ENCODE data around the gene IFT43.

IFT43 gene

DNA sequence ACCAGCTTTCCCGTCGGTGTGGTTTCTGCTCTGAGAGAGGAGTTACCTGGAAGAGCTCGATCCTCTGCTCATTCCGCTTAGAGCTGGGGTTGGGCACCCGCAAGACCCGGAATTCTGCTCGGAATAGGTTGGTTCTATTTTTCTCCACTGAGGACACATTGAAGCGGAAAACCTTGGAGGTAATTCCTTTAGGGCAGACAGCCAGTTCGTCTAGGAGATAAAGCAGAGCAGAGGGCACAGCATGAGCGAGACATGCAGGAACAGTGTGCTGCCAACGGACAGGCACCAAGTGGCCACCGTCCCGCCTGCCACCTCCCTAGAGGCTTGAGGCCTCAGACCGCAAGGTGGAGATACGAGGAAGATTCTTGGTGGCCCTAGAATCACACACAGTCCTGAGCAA is 14.1 kb upstream of the IFT43 start:
- TF ChIP-seq, protein P1, sequence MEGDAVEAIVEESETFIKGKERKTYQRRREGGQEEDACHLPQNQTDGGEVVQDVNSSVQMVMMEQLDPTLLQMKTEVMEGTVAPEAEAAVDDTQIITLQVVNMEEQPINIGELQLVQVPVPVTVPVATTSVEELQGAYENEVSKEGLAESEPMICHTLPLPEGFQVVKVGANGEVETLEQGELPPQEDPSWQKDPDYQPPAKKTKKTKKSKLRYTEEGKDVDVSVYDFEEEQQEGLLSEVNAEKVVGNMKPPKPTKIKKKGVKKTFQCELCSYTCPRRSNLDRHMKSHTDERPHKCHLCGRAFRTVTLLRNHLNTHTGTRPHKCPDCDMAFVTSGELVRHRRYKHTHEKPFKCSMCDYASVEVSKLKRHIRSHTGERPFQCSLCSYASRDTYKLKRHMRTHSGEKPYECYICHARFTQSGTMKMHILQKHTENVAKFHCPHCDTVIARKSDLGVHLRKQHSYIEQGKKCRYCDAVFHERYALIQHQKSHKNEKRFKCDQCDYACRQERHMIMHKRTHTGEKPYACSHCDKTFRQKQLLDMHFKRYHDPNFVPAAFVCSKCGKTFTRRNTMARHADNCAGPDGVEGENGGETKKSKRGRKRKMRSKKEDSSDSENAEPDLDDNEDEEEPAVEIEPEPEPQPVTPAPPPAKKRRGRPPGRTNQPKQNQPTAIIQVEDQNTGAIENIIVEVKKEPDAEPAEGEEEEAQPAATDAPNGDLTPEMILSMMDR (IDR thresholded peaks at IDR 0.05; ENCODE audit: low read depth, low read length), result no peak
- no peak for DNase-seq (ENCODE audit: extremely low read depth, low read depth)

DNA sequence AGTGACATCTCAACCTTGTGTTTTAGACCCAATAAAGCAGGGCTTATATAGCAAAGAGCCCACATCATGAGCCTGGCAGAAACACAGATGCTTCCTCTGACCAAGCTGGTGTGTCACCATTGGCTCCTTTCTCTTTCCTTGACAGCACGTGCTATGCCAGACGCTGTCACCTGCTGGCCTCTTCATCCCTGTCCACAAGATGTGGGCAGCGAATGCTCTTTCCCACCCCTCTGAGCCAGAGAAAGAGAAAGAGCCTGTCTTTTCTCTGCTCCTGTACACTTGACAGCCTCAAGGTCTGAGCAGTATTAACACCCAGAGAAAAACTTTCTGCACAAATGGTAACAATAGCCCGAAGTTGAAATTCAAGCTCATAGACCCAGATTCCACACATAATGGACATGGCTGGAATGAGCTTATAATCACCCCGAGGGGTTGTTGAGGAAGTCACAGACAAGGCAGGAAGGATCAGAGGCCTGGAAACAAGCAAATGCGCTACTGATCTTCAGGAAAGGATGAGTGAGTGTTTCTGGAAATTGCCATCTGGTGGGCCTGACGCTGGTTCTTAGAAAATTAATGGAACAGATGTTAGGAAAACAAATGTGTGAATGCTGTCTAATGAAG is 12.7 kb upstream of the IFT43 start:
- no peak for DNase-seq (ENCODE audit: extremely low read depth, low read depth)
- TF ChIP-seq, protein P1 (IDR thresholded peaks at IDR 0.05; ENCODE audit: low read depth, low read length), result no peak

DNA sequence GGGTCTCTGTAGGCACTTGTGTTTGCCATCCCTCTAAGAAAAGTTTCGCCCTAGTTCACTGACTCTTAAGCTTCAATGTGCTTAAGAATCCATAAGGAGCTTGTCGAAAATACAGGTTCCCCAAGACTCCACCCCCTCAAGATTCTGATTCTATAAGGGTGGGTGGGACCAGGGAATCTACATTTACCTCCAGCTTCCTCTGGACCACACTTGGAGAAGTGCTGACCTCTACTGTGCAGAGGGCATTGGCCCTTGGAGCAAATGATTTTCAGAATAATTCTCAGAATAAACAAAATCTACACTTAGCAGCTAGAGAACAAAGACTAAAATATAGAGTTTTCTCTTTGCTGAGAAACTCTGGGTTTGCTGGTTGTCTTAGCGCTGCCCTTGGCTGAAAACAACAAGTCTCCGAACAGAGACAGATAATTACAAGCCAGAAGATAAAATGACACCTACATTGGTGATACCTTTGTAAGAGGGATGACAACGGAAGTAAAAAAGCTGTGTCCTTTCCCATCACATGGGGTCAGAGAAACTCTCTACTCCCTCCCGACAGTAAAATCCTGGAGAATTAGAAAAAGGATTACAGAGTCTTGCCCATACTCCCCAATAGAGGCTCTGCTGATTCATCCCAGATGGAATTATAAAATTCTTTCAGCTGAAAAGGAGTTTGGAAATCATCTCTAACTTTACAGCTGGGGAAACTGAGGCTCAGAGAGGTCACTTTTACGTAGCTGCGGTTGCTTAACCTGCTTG is 8.6 kb upstream of the IFT43 start:
- DNase-seq (ENCODE audit: extremely low read depth, low read depth), result no peak
- TF ChIP-seq, protein P1 (IDR thresholded peaks at IDR 0.05; ENCODE audit: low read depth, low read length), result no peak

DNA sequence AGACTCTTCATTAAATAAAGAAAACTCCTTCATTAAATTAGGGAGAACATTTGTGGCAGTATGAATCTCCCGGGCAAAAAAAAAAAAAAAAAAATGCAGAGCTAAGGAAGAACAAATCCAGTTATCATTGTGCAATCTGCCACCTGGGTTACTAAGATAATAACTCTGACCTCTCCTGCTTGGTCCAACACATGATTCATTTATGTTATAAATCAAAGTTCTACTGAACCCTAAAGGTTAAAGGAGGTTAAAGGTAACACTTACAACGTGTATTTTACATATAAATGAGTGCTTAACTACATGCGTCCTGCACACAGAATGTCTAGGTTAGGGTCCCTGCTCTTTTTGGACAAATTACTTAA is 8.0 kb upstream of the IFT43 start:
- TF ChIP-seq, protein P1 (IDR thresholded peaks at IDR 0.05; ENCODE audit: low read depth, low read length), result no peak
- no peak for DNase-seq (ENCODE audit: extremely low read depth, low read depth)

DNA sequence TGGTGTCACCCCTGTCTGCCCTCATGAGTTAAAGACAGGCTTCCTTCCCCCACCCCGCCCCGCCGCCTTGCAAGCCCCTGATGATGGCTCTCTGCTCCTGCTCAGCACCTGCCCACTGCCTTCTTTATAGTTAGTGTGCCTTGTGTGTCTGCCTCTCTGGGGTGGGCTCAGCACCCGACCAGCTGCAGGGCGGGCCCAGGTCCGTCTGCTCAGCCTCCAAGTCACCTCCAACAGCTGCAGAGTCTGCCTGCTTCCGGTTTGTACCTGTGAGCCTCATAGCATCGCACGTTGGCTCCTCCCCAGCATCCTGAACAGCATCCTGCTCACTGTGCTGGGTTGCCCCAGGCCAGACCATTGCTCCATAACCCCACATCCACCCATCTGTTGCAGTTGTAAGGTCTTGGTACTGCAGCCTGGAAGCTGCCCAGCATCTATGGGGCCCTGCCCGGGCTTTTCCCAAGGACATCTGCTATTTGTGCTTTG is 7.3 kb upstream of the IFT43 start:
- TF ChIP-seq, protein P1 (IDR thresholded peaks at IDR 0.05; ENCODE audit: low read depth, low read length), result no peak

DNA sequence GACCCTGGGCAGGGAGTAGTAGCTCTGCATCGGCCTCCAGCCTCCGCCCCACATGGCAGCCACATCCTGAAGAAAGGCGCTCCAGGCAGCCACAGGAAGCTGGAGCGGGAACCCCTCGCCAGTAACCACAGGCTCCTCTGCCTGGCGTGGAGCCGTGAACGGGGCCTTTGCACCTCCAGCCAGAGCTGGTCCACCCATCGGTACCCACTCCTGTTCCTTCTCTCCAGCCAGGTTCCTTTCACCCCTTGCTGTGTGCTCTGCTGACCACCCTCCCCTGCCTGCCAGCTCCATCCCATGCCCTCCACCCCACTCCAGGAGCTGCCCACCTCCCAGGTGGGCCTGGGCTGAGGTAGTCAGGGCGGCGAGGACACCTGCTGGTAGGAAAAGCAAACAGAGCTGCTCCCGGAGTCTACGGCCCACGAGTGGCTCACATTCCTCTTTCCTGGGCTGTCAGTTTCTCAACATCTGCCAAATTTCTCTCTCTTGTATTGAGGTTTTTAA is 6.4 kb upstream of the IFT43 start:
- no peak for DNase-seq (ENCODE audit: extremely low read depth, low read depth)
- TF ChIP-seq, protein P1 (IDR thresholded peaks at IDR 0.05; ENCODE audit: low read depth, low read length), result peak; percentile 75

More for the DNA sequence above, 7.3 kb upstream of the IFT43 start:
- DNase-seq (ENCODE audit: extremely low read depth, low read depth), result no peak
